Astrocyte (in vitro differentiated cells and primary cell): ENCODE results near the gene GSAP.

Experiments used
- EZH2 ChIP-seq: IDR thresholded peaks from 2 replicates; pipeline ENCODE4 v1.6.1; 2012; ENCODE audit warnings: mild to moderate bottlenecking, low read length, inconsistent platforms; ENCODE audit not compliant: insufficient read depth
- TF ChIP-seq, protein P1 (sequence below): IDR thresholded peaks from 2 replicates; pipeline ENCODE4 v1.5.1; 2011; ENCODE audit warnings: low read depth, mild to moderate bottlenecking, inconsistent platforms, low read length, moderate library complexity; ENCODE audit not compliant: insufficient read depth

DNA sequence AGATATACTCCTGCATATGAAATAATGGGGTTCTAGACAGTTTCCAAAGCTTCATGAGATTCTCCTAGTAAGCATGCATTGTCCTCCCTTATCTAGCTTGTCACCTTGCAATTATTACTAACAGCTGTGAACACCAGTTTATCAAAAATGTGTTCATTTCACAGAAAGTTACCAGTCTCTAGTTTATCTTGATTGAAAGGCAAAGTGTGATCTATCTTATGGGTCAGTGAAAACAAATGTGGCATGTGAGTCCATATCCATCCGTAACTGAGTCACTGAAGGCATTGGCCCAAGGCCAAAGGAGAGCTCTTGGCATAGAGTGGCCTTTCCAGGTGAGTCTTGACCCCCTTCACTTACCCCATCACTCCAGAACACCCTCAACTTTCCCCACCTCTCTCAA, 53.2 kb downstream of the GSAP start:
- TF ChIP-seq, protein P1, sequence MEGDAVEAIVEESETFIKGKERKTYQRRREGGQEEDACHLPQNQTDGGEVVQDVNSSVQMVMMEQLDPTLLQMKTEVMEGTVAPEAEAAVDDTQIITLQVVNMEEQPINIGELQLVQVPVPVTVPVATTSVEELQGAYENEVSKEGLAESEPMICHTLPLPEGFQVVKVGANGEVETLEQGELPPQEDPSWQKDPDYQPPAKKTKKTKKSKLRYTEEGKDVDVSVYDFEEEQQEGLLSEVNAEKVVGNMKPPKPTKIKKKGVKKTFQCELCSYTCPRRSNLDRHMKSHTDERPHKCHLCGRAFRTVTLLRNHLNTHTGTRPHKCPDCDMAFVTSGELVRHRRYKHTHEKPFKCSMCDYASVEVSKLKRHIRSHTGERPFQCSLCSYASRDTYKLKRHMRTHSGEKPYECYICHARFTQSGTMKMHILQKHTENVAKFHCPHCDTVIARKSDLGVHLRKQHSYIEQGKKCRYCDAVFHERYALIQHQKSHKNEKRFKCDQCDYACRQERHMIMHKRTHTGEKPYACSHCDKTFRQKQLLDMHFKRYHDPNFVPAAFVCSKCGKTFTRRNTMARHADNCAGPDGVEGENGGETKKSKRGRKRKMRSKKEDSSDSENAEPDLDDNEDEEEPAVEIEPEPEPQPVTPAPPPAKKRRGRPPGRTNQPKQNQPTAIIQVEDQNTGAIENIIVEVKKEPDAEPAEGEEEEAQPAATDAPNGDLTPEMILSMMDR: no peak
- no peak for TF ChIP-seq EZH2
